Hematopoietic multipotent progenitor cell treated with erythropoietin and hydrocortisone succinate and interleukin-3 and kit ligand, for 6 days (in vitro differentiated cells): Measurements from ENCODE around the gene ARHGAP10.

Experiments
- DNase-seq: peaks from one replicate; pipeline ENCODE4 v3.0.0-alpha.2; 2015

ARHGAP10 gene

DNA sequence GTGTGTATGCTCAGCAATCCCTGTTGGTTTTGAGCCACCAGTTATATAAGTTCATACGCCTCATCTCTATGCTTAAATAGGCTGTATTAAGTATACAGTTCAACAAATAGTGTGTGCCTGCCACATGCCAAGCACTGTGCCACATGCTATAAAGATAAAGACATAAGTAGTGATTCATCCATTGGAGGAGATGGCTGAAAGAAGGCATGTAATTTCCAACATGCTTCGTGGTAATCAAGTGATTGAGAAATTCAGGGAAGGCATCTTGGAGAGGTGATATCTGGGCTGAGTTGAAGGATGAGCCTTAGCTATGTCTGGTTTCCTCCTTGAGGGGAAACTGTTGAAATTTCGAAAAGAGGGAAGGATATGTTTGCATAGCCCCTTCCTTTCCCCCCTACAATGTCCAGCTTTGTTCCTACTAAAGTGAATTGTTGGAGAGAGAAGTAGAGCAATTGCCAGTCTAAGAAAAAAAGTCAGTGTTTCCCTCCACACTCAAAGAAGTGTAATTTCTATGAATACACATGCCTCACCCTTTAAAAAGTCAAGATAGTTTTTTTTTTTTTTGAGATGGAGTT lies 96.5 kb downstream of the ARHGAP10 start:
- DNase-seq = no peak

- DNase-seq = no peak
Measured at GRCh38 chr4:147829401-147830101, 97.7 kb downstream of the ARHGAP10 start.

DNA sequence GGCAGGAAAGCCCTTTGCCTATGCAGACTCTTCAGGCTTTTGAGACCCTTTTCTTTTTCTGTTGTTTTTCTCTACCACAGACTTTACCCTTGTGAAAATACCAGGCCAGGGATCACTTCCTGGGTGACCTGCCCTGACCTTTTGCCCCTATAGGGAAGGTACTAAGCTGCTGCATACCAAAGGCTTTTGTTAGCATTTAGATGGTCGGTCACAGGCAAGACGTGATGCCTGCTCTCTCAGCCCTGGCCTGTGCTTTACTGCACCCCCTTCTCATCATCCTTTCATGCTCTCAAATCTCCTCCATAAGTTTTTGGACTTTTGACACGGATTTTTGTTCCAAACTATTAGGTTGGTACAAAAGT lies 98.2 kb downstream of the ARHGAP10 start:
- DNase-seq = no peak

DNA sequence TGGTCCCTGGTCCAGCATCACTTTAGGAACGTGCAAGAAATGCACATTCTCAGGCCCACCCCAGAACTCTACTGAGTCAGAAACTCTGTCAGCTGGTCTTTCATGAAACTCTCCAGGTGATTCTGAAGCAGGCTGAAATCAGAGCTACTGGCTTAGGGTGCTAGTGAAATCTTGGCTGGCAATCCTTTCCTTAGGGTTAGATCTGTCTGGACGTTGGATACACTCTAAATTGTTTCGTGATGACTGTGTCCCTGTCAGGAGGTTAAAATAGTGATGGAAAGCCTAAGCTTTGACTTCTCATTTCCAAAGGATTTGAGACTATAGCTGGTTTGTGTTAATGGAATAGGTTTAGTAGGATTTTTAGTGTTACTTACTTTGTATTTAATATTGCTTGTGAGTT lies 99.1 kb downstream of the ARHGAP10 start:
- no peak for DNase-seq

DNA sequence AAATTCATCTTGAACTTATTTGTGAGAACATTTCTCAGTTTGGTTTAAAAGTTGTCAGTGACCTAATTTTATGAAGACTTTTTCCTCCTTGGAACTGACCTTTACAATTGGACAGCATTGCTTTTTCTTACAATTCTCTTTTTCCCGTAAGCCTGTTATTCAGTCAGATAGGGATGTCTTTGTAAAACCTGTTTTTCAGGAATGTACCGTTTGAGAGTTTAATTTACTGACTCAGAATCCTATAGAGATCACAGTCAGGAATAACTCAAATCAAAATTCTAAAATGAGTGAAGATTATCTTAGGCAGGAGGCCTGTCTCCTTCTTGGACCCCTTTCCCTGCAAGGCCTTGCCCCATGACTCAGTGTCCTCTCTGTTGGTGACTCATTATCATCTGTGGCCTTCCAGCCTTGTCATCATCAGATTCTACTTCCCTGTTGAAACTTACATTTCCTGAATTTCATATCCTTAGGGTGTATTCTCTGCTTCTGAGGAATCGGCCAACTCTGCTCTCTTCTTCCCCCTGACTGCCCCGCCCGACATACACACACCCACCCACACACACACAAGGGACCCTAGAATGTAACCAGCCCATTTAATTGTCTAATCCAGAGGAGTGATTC lies 99.8 kb downstream of the ARHGAP10 start:
- peak; percentile 11 for DNase-seq

- DNase-seq = no peak
Measured at GRCh38 chr4:147833254-147833653, 101.4 kb downstream of the ARHGAP10 start.

DNA sequence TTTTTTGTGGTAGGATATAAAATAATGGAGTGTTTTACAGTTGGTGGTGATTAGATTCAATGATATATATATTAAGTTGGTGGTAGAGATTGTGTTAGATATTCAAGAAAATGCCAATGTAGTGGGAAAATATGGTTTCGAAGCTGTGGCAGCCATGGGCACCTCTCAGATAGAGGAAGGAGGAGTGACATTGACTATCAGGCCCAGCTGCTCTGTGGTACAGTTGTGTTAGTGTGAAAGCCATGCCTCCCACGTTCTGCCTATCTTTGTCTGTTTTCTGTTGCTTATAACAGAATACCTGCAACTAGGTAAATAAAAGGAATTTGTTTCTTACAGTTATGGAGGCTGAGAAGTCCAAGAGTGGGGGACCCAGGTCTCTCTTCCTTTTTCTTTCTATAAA lies 101.9 kb downstream of the ARHGAP10 start:
- DNase-seq = no peak

GRCh38 chr4:147834480-147834879 lies 102.6 kb downstream of the ARHGAP10 start:
- DNase-seq = no peak

- DNase-seq = no peak
Measured at GRCh38 chr4:147836807-147837206, 104.9 kb downstream of the ARHGAP10 start.

GRCh38 chr4:147837435-147837834 lies 105.5 kb downstream of the ARHGAP10 start:
- DNase-seq = peak; percentile 15

GRCh38 chr4:147837854-147838253 lies 106.0 kb downstream of the ARHGAP10 start:
- DNase-seq = no peak

- DNase-seq = no peak
Measured at GRCh38 chr4:147839200-147839599, 107.3 kb downstream of the ARHGAP10 start.

DNA sequence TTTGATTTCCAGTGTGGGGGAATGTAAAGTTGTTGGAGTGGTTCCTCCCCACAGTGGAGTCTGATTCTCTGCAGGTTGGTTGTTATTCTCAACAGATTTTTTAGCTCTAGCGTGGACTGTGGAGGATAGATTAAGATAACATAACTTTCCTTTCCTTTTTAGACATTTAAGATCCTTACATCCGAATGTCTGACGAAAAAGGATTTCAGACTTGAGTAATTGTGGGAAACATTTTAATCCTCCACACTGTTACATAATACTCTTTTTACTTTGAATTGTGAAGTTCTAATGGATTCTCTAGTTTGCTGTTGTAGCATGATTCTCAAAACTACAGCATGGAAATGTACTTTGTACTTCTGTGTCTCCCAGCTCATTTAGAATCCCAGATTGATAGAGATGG lies 107.8 kb downstream of the ARHGAP10 start:
- no peak for DNase-seq

DNA sequence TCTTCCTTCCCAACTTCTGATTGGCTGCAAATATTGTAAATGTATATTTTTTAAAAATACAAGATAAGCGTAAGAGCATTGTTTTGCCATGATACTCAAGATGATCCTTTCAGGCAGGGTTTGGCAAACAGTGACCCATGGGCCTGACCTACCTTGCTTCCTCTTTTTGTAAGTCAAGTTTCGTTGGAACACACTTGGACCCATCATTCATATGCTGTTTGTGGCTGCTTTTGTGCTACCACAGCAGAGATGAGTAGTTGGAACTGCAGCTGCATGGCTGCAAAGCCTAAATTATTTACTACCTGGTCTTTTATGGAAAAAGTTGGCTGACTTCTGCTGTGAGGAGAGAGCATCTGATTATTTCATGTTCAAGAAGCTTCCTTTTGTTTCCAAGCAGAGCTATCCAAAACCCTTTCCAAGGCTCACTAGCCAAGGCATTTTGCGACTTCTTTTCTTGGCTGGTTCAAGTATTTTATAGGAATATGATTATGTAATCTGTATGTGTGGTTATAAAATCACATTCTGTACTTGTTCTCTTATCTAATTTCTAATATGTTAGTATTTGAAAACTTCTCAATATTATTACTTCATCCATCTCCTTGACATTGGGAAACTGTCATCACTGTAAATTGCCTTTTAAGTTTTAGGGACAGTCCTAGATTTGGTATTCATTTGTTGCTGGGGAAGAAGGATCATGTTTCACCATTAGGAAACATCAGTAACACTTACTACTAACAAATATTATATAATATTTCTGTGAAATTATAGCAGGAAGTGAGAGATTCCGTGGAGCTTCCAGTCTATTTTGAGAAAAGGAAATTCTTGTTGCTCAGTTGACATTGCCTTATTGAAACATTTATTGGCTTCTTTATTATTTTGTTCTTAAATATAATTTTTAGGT lies 109.2 kb downstream of the ARHGAP10 start:
- DNase-seq = peak; percentile 7

- DNase-seq = no peak
Measured at GRCh38 chr4:147842573-147842972, 110.7 kb downstream of the ARHGAP10 start.

GRCh38 chr4:147843162-147843561 lies 111.3 kb downstream of the ARHGAP10 start:
- DNase-seq = peak; percentile 39

DNA sequence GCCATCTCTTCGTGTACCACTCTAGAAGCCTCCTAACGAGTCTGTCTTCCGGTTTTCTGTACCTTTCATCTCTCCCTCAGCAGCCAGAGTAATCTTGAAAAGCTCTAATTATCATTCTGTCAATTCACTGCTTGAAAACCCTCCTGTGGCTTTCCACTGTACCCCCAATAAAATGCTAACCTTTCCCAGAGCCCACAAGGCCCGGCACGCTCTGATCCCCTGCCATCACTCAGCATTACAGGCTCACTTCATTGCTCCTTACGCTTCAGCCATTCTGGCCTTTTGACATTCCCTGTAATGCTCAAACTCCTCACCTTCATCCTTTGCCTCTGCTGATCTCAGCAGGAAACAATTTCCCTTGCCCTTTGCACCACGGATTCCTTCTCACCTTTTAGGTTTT lies 112.9 kb downstream of the ARHGAP10 start:
- DNase-seq = no peak

DNA sequence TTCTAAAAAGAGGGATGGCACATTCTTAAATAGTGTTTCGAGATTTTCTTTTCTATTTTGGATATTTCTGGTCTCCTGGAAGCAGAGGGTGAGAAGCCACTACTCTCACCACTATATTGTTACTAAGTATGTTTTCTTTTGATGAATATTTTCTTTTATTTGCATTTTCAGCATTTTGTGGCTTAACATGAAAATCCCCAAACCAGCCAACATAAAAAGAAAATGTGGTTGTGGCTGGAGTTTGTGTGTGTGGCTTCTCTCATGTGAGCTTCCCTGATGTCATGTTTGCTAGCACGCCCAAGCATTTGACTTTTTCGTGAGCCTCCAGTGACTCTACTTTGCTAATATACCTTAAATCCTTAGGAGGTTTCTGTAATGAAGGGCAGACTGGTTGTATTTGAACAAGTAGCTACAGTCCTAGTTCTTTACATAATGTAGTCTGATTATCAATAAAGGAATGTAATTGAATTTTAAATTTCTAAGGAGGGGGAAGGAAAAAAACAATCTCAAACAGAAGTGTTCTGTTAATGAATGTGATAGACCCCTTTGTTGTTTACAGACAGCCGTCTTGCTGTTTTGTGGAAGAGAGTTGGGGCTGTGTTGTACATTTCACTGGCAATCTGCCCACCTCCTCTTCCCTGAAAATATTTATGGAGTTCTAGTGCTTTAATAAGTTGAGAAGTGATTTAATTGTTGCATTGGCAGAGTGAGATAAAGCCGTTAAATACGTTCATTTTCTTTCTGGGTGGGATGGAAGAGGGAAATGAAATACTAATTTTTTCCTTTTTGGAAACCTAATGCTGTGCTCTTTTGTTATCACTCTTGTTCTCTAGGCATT lies 114.6 kb downstream of the ARHGAP10 start:
- no peak for DNase-seq

DNA sequence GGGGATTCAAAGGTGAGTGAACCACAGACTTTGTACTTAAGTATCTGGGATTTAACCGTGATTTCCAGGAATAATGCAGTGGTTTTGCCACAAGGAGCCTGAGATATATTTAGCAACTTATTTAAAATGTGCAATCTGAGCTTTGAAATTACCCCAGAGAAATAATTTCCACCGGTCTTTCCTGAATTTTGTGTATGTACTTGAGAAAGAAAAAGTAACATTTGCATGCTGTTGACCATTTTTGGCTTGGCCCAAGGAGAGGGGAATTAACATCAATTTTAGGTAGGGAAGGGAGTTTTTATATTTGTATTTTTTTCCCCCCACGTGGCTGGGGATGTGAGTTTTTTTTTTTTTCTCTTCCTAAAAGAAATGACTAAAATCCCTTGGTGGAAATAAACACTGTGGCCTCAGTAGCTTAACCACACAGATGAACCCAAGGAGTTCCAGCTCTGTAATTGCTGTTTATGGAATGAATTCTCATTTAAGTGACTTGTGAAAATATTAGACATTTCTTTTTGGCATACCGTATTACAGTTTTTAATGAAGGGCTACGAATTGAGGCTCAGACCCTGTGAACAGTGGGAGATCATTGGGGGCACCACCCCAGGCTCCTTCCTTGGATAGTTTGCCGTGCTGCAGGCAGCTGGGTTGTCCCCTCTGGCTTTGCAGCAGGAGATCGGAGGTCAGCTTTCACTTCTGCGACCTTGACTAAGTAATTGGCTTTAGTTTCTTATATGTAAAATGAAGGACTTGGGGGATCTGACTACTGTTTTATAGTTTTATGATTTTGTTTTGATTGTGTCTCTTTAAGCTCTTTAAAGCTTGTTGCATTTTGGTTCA lies 116.1 kb downstream of the ARHGAP10 start:
- DNase-seq = no peak

- no peak for DNase-seq
Measured at GRCh38 chr4:147848634-147849033, 116.7 kb downstream of the ARHGAP10 start.

- DNase-seq = no peak
Measured at GRCh38 chr4:147851135-147851534, 119.2 kb downstream of the ARHGAP10 start.

DNA sequence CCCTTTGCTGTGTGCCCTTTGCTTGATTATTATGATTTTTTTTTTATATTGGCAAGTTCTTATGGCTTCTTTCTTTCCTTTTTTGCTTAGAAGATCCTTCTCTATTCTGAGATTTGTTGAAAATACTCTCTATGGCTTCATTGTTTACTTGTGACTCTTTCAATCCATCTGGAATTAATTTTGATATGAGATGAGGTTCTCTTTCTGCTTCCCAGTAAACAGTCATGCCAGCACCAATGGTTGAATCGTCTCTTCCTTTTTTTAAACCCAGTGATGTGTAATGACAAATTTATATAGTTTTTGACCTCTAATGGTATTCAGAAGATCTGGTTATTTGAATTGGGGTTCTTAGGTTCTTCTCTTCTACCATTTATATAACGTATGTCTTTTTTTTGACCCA lies 121.8 kb downstream of the ARHGAP10 start:
- DNase-seq = no peak
